ENCODE measurements around the gene DIP2C.
"Not testable (repeated sequence)": the region's sequence is repeated elsewhere in the genome, so short reads cannot be mapped to it uniquely, and the experiment has no call there.

DIP2C gene

DNA sequence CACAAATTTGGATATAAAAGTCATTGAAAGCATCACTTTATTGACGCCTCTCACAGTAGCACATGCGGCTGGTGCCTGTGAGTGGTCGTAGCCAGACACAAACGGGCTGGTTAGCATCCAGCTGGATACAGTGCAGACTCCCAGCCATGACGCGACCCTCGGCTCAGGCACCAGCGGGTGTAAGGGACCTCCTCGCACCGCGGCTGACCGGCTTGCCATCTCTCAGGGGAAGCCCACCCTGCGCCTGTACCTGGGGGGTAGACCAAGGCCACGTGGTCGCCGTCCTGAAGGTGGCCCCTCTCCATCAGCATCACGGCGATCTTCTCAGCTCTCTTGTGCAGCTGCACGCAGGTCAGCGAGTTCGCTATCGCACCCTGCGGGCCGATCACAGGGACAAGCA is 340.4 kb downstream of the DIP2C start:
- H3K36me3 ChIP-seq (ENCODE audit: insufficient read depth, low read length): no peaks in the 10 kb centered on the region
- H3K27me3 ChIP-seq (ENCODE audit: insufficient read depth, low read length, poor library complexity): peaks cover 4% of the 10 kb centered on the region
- H3K27ac ChIP-seq (ENCODE audit: low read length): no peak overlapping the region
- H2AFZ ChIP-seq (ENCODE audit: low read depth, low read length): no peak overlapping the region
- no peak overlapping the region for H3K4me2 ChIP-seq (ENCODE audit: insufficient read depth, low read length)
- DNase-seq (no peak), ATAC-seq (ENCODE audit: insufficient read depth, low read depth) (no peak)
- no peak for TF ChIP-seq EZH2 (IDR thresholded peaks at IDR 0.05; ENCODE audit: borderline replicate concordance, low read depth, low read length, severe bottlenecking)
- TF ChIP-seq, protein P1, sequence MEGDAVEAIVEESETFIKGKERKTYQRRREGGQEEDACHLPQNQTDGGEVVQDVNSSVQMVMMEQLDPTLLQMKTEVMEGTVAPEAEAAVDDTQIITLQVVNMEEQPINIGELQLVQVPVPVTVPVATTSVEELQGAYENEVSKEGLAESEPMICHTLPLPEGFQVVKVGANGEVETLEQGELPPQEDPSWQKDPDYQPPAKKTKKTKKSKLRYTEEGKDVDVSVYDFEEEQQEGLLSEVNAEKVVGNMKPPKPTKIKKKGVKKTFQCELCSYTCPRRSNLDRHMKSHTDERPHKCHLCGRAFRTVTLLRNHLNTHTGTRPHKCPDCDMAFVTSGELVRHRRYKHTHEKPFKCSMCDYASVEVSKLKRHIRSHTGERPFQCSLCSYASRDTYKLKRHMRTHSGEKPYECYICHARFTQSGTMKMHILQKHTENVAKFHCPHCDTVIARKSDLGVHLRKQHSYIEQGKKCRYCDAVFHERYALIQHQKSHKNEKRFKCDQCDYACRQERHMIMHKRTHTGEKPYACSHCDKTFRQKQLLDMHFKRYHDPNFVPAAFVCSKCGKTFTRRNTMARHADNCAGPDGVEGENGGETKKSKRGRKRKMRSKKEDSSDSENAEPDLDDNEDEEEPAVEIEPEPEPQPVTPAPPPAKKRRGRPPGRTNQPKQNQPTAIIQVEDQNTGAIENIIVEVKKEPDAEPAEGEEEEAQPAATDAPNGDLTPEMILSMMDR (IDR thresholded peaks at IDR 0.05; ENCODE audit: borderline replicate concordance, extremely low read depth, low read length, poor library complexity, severe bottlenecking): no peak
- H3K9ac ChIP-seq (ENCODE audit: low read depth, low read length): no peak overlapping the region
- no peaks in the 10 kb centered on the region for H4K20me1 ChIP-seq (ENCODE audit: insufficient read depth, low read length)
- H3K79me2 ChIP-seq (ENCODE audit: insufficient read depth, low read length): no peaks in the 10 kb centered on the region
- H3K4me3 ChIP-seq (ENCODE audit: low read depth in 1 of 2, low read length in 2 of 2): no peak overlapping the region
- no peaks in the 10 kb centered on the region for H3K9me3 ChIP-seq (ENCODE audit: insufficient read depth, low read length, severe bottlenecking)
- no peaks in the 10 kb centered on the region for H3K4me1 ChIP-seq (ENCODE audit: insufficient read depth, low read length)

DNA sequence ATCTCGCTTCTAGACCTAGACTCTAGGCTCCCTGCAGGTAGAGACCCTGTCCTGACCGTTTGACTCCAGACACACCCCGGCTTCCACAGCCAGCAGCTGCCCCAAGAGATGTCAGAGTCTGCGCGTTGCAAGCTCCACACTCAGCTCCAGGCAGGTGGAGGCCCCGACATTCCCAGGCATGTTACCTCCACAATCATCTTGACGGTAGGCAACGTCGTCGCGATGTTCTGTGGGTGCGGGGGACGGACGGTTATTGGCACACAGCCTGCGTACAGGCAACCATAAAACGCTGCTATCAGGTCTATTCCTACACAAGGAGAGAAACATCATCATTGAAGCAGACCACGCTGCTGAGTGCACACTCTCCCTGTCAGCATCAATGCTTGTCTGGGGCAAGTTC is 341.0 kb downstream of the DIP2C start:
- Histone ChIP-seq H3K79me2 (ENCODE audit: insufficient read depth, low read length) (no peaks in the 10 kb centered on the region), H3K4me3 (ENCODE audit: low read depth in 1 of 2, low read length in 2 of 2) (no peak overlapping the region), H3K27me3 (ENCODE audit: insufficient read depth, low read length, poor library complexity) (peaks cover 4% of the 10 kb centered on the region), H4K20me1 (ENCODE audit: insufficient read depth, low read length) (no peaks in the 10 kb centered on the region), H3K4me2 (ENCODE audit: insufficient read depth, low read length) (no peak overlapping the region), H3K36me3 (ENCODE audit: insufficient read depth, low read length) (no peaks in the 10 kb centered on the region), H3K4me1 (ENCODE audit: insufficient read depth, low read length) (no peaks in the 10 kb centered on the region), H3K9me3 (ENCODE audit: insufficient read depth, low read length, severe bottlenecking) (no peaks in the 10 kb centered on the region), H3K9ac (ENCODE audit: low read depth, low read length) (no peak overlapping the region), H2AFZ (ENCODE audit: low read depth, low read length) (no peak overlapping the region), H3K27ac (ENCODE audit: low read length) (no peak overlapping the region)
- TF ChIP-seq, protein P1 (IDR thresholded peaks at IDR 0.05; ENCODE audit: borderline replicate concordance, extremely low read depth, low read length, poor library complexity, severe bottlenecking): no peak
- no peak for TF ChIP-seq EZH2 (IDR thresholded peaks at IDR 0.05; ENCODE audit: borderline replicate concordance, low read depth, low read length, severe bottlenecking)
- no peak for DNase-seq
- ATAC-seq (ENCODE audit: insufficient read depth, low read depth): no peak

DNA sequence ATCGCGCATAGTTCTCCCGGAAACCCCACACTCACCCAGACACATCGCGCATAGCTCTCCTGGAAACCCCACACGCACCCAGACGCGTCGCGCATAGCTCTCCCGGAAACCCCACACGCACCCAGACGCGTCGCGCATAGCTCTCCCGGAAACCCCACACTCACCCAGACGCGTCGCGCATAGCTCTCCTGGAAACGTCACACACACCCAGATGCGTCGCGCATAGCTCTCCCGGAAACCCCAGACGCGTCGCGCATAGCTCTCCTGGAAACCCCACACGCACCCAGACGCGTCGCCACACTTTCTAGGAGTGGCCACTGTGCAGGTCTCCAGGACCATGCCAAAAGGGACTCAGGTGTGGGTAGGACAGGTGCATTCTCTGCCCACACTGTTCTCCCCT is 341.7 kb downstream of the DIP2C start:
- not testable (repeated sequence) for H3K9me3 ChIP-seq (ENCODE audit: insufficient read depth, low read length, severe bottlenecking); H3K4me2 ChIP-seq (ENCODE audit: insufficient read depth, low read length); H2AFZ ChIP-seq (ENCODE audit: low read depth, low read length); H3K9ac ChIP-seq (ENCODE audit: low read depth, low read length); H3K27me3 ChIP-seq (ENCODE audit: insufficient read depth, low read length, poor library complexity); H3K4me1 ChIP-seq (ENCODE audit: insufficient read depth, low read length); H3K27ac ChIP-seq (ENCODE audit: low read length); H3K79me2 ChIP-seq (ENCODE audit: insufficient read depth, low read length); ATAC-seq (ENCODE audit: insufficient read depth, low read depth); H3K36me3 ChIP-seq (ENCODE audit: insufficient read depth, low read length); DNase-seq; H4K20me1 ChIP-seq (ENCODE audit: insufficient read depth, low read length); H3K4me3 ChIP-seq (ENCODE audit: low read depth in 1 of 2, low read length in 2 of 2)

DNA sequence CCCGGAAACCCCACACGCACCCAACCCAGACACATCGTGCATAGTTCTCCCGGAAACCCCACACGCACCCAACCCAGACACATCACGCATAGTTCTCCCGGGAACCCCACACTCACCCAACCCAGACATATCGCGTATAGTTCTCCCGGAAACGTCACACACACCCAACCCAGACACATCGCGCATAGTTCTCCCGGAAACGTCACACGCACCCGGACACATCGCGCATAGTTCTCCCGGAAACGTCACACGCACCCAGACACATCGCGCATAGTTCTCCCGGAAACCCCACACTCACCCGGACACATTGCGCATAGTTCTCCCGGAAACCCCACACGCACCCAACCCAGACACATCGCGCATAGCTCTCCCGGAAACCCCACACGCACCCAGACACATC is 342.3 kb downstream of the DIP2C start:
- H3K79me2 ChIP-seq (ENCODE audit: insufficient read depth, low read length); H2AFZ ChIP-seq (ENCODE audit: low read depth, low read length); H3K4me1 ChIP-seq (ENCODE audit: insufficient read depth, low read length); DNase-seq; H3K4me3 ChIP-seq (ENCODE audit: low read depth in 1 of 2, low read length in 2 of 2); ATAC-seq (ENCODE audit: insufficient read depth, low read depth); H3K27ac ChIP-seq (ENCODE audit: low read length); H3K36me3 ChIP-seq (ENCODE audit: insufficient read depth, low read length); H4K20me1 ChIP-seq (ENCODE audit: insufficient read depth, low read length); H3K27me3 ChIP-seq (ENCODE audit: insufficient read depth, low read length, poor library complexity); H3K9ac ChIP-seq (ENCODE audit: low read depth, low read length); H3K4me2 ChIP-seq (ENCODE audit: insufficient read depth, low read length); H3K9me3 ChIP-seq (ENCODE audit: insufficient read depth, low read length, severe bottlenecking): not testable (repeated sequence)

All from DND-41 (cell line).